ENCODE data around the gene CST3.
"Not testable (repeated sequence)": the region's sequence is repeated elsewhere in the genome, so short reads cannot be mapped to it uniquely, and the experiment has no call there.

CST3 gene

DNA sequence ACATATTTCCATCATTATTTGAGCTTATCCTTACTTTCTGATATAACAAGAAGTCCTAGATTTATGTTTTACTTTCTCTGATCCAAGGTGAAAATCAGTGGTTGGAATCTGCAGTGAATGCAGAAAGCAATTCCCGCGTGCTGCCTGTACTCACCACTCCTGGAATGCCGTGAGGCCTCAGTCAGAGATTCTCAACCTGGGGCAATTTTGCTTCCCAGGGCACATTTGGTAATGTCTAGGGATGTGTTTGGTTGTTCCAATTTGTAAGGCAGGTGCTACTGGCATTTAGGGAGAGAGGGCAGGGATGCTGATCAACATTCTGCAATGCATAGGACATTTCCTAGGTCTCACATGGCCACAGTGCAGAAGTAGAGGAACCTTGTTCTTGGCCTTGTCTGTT is 27.2 kb upstream of the CST3 start:
- DNase-seq = no peak
- in situ Hi-C loops (cut with HindIII; ENCODE audit: low pct_ligation_motif_present, low pct_unique_long_range_greater_than_20kb, low sequenced_read_pairs) = no loop called here

DNA sequence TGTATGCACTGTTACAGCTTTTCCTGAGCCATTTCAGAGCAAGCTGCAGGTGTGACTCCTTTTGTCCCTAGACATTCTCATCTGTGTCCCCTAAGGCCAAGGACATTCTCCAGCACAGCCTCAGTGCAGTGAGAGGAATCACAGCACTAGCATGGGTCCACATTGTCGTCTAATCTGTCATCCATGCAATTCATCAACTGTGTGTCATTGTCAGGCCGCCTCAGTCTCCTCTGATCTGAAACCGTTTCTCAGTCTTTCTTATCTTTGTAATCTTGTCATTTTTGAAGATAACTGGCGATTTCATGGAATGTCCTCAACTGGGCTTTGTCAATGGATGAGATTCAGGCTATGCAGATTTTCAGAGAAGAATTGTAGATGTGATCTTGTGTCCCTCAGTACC is 26.3 kb upstream of the CST3 start:
- in situ Hi-C loops (cut with HindIII; ENCODE audit: low pct_ligation_motif_present, low pct_unique_long_range_greater_than_20kb, low sequenced_read_pairs); DNase-seq: not testable (repeated sequence)

DNA sequence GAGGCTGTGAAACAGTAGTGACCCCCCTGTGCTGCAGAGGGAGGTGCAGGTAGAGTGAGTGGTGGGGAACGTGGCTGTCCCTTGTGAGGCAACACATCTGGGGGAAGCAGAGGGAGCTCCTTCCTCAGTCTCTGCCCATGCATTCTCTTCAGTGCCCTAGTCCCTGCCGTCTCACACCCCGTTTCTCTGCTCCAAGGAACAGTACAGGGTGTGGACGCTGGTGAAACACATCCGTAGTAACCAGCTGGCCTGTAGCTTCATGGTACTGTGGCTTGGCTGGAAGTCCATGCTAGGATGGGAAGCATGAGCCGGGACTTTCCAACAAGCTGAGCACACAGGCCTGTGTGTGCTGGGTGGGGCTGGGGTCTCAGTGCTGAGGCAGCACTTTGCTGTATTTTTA is 25.4 kb upstream of the CST3 start:
- no peak for DNase-seq
- in situ Hi-C loops (cut with HindIII; ENCODE audit: low pct_ligation_motif_present, low pct_unique_long_range_greater_than_20kb, low sequenced_read_pairs) = no loop called here

DNA sequence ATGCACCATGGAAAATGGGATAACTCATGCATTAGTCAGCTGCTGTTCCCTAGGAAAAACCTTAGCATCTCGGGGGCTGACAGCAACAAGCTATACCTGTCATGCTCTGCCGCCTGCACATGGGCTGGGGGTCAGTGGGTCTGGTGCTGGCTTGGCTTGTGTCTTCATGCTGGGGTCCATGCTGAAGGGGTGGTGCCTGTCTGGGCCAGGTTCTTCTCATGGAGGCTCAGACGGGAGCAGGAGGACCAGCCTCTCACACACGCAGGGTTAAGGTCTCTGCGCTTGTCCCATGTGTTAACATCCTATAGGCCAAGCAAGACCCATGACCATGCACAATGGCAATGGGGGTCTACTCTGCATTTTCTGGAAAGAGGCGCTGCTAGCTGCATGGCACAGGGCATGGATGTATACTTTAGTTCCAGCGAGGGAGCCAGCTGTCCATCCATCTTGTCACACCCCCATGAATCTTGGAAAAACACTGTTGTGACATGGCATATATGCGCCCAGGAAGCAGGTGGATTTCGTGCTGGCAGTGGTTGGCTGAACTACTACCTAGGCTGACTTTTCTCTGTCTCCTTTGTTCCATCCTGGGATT is 24.6 kb upstream of the CST3 start:
- no peak for DNase-seq
- in situ Hi-C loops (cut with HindIII; ENCODE audit: low pct_ligation_motif_present, low pct_unique_long_range_greater_than_20kb, low sequenced_read_pairs) = no loop called here

- in situ Hi-C loops (cut with HindIII; ENCODE audit: low pct_ligation_motif_present, low pct_unique_long_range_greater_than_20kb, low sequenced_read_pairs) = no loop called here
- DNase-seq = no peak
These were observed 23.3 kb upstream of the CST3 start for GRCh38 chr20:23661002-23661429.

DNA sequence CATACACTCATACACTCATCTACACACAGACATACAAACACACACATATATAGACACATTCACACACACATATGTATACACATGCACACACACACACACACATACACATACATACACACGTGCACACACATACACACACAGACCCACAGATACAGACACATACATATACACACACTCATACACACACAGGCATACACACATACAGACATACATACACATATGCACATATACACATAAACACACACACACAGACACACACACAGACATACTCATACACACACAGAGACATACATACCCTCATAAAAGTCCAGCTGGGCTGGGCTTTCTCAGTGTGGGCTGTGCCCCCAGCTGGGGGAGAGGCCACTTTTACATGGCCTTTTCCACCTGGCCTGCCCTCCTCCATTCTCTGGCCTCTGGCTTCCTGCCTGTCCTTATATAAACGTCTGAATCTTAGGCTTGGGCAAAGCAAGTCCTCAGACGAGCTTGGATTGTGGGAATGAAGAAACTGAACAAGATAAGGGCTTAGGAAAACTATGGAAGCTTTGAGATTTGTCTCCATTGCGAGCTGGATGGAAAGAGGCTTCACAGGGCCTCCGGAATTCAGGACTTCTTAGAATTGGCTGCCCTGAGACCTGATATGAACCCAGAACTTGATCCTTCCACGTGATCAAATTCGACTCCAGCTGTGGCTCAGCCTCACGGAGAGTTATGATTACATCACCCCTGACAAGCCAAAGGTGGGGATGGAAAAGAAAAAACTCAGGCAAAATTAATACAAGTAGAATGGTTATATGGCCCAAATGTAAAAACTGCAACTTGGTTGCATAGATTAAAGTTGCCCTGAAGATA is 22.5 kb upstream of the CST3 start:
- in situ Hi-C loops (cut with HindIII; ENCODE audit: low pct_ligation_motif_present, low pct_unique_long_range_greater_than_20kb, low sequenced_read_pairs) = no loop called here
- no peak for DNase-seq

DNA sequence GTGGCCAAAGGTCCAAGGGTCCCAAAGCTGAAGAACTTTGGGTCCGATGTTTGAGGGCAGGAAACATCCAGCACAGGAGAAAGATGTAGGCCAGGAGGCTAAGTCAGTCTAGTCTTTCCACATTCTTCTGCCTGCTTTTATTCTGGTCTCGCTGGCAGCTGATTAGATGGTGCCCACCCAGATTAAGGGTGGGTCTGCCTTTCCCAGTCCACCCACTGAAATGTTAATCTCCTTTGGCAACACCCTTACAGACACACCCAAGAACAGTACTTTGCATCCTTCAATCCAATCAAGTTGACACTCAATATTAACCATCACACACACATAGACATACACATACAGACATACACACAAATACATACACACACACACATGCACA is 21.8 kb upstream of the CST3 start:
- DNase-seq; in situ Hi-C loops (cut with HindIII; ENCODE audit: low pct_ligation_motif_present, low pct_unique_long_range_greater_than_20kb, low sequenced_read_pairs): not testable (repeated sequence)

GRCh38 chr20:23658989-23659609 is 21.3 kb upstream of the CST3 start:
- DNase-seq = peak; percentile 66
- in situ Hi-C loops (cut with HindIII; ENCODE audit: low pct_ligation_motif_present, low pct_unique_long_range_greater_than_20kb, low sequenced_read_pairs) = no loop called here

GRCh38 chr20:23658336-23658735 is 20.6 kb upstream of the CST3 start:
- in situ Hi-C loops (cut with HindIII; ENCODE audit: low pct_ligation_motif_present, low pct_unique_long_range_greater_than_20kb, low sequenced_read_pairs) = no loop called here
- peak; percentile 5 for DNase-seq

DNA sequence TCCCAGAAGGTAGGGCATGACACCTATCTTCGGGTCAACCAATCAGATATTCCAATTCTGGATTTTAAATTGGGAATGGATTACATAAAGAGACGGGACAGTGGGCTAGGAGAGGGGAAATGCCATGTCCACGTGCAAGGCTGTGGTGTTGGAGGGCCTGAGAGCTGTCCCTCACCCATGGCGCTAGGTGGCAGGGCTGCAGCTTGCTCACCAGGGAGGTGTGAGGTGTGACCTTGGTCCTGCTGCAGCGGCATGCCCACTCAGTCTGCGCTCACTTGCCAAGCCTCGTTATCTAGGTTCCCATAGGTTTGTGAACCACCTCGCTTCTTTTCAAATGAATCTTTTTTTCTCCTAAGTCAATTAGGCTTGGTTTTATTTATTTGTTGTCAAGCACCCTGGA is 19.4 kb upstream of the CST3 start:
- in situ Hi-C loops (cut with HindIII; ENCODE audit: low pct_ligation_motif_present, low pct_unique_long_range_greater_than_20kb, low sequenced_read_pairs) = no loop called here

DNA sequence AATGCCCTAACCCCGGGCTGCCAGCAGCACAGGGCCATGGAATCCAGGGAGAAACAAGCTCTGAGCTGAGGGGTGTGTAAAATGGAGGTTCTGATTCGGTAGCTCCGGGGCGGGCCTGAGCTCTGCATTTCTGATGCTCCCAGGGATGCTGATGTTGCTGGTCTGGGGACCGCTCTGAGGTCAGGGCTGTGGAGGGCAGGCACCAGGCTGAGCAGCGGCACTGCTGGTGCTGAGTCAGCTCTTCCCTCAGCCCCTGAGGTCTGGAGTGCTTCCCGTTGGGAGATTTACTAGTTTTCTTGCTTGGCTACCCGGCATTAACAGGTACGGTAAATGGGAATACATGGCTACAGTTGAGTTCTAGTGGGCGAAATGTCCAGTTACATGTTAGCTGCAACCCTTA is 18.6 kb upstream of the CST3 start:
- no peak for DNase-seq
- in situ Hi-C loops (cut with HindIII; ENCODE audit: low pct_ligation_motif_present, low pct_unique_long_range_greater_than_20kb, low sequenced_read_pairs) = no loop called here

More for the DNA sequence above, 19.4 kb upstream of the CST3 start:
- no peak for DNase-seq

GRCh38 chr20:23655491-23656211 is 17.9 kb upstream of the CST3 start:
- DNase-seq = no peak
- in situ Hi-C loops (cut with HindIII; ENCODE audit: low pct_ligation_motif_present, low pct_unique_long_range_greater_than_20kb, low sequenced_read_pairs) = no loop called here

- no peak for DNase-seq
- in situ Hi-C loops (cut with HindIII; ENCODE audit: low pct_ligation_motif_present, low pct_unique_long_range_greater_than_20kb, low sequenced_read_pairs) = no loop called here
These were observed 17.0 kb upstream of the CST3 start for GRCh38 chr20:23654717-23655116.

DNA sequence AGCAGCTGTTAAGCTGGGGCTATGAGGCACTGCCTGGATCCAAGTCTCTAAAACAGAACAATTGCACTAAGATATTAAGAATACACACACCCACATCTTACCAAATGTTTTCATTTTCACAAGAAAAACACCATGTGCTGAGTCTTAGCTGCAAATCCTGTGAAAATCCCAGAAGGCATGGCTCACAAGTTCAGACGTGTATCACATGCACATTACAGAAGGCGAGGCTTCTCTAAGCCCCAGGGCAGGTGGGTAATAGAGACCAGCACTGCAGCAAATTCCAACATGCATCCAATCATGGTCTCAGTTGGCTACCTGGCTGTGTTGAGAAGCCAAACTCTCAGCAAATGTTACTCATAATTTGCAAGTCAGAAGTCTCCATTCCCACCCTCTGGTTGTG is 16.2 kb upstream of the CST3 start:
- in situ Hi-C loops (cut with HindIII; ENCODE audit: low pct_ligation_motif_present, low pct_unique_long_range_greater_than_20kb, low sequenced_read_pairs) = no loop called here
- no peak for DNase-seq

- DNase-seq = no peak
- in situ Hi-C loops (cut with HindIII; ENCODE audit: low pct_ligation_motif_present, low pct_unique_long_range_greater_than_20kb, low sequenced_read_pairs) = no loop called here
These were observed 15.7 kb upstream of the CST3 start for GRCh38 chr20:23653400-23653938.

- DNase-seq = no peak
- in situ Hi-C loops (cut with HindIII; ENCODE audit: low pct_ligation_motif_present, low pct_unique_long_range_greater_than_20kb, low sequenced_read_pairs) = no loop called here
These were observed 15.2 kb upstream of the CST3 start for GRCh38 chr20:23652926-23653325.

DNA sequence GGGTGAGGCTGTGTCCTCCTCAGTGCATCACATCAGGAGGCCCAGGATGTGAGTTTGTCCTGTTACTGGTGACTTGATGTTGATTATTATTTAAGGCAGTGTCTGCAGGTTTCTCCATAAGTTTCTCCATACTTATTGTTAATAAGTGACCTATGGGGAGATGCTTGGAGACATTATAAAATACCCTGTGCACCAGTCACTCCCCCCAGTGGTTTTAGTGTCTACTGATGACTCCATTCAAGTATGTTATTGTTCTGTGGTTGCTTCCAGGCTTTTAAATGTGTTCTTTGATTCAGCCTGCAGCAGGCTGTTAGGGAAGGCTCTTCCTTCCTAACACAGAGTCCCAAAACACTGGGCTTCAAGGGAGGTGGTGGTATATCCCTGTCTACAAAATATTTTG is 14.6 kb upstream of the CST3 start:
- no peak for DNase-seq
- in situ Hi-C loops (cut with HindIII; ENCODE audit: low pct_ligation_motif_present, low pct_unique_long_range_greater_than_20kb, low sequenced_read_pairs) = no loop called here

GRCh38 chr20:23651117-23651516 is 13.4 kb upstream of the CST3 start:
- in situ Hi-C loops (cut with HindIII; ENCODE audit: low pct_ligation_motif_present, low pct_unique_long_range_greater_than_20kb, low sequenced_read_pairs) = no loop called here
- DNase-seq = no peak

DNA sequence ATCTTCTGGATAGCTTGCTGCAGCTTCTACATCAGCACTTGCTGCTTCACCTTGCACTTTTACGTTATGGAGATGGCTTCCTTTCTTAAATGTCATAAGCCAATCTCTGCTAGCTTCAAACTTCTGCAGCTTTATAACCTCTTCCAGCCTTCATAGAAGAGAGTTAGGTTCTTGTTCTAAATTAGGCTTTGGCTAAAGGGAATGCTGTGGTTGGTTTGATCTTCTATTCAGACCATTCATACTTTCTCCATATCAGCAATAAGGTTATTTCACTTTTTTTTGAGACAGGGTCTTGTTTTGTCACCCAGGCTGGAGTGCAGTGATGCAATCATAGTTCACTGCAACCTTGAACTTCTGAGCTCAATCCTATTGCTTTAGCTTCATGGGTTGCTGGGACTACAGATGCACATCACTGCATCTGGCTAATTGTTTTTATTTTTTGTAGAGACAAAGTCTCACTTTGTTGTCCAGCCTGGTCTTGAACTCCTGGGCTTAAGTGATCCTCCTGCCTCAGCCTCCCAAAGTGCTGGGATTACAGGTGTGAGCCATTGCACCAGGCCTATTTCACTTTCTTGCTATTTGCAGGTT is 12.2 kb upstream of the CST3 start:
- in situ Hi-C loops (cut with HindIII; ENCODE audit: low pct_ligation_motif_present, low pct_unique_long_range_greater_than_20kb, low sequenced_read_pairs) = no loop called here
- no peak for DNase-seq

All from ACHN (cell line).